HepG2 (cell line): ENCODE measurements around the gene MAML1. TPM values are rescaled to one million over a fixed set of nuclear protein-coding genes. Genes with fewer than 3 reads are reported as not detected.

Experiments
- BCLAF1 ChIP-seq: fragments of 450-650 bp; IDR thresholded peaks from 2 replicates; pipeline ENCODE4 v1.6.1; 2017; ENCODE audit warnings: mild to moderate bottlenecking
- CBX5 ChIP-seq: sonication (generic); formaldehyde crosslinking; IDR thresholded peaks from 2 replicates; pipeline ENCODE4 v1.4.0; 2020; ENCODE audit warnings: missing genetic modification reagents, borderline replicate concordance
- DNMT1 ChIP-seq: sonication (generic); formaldehyde crosslinking; IDR thresholded peaks from 2 replicates; pipeline ENCODE4 v1.5.1; 2020; ENCODE audit warnings: mild to moderate bottlenecking, missing genetic modification reagents
- GFI1 ChIP-seq: sonication (generic); formaldehyde crosslinking; IDR thresholded peaks from 2 replicates; pipeline ENCODE4 v1.5.0; 2020; ENCODE audit warnings: missing genetic modification reagents, mild to moderate bottlenecking, borderline replicate concordance
- HNRNPUL1 ChIP-seq: fragments of 200-400 bp; formaldehyde crosslinking; IDR thresholded peaks from 2 replicates; pipeline ENCODE4 v1.6.1; 2017; ENCODE audit warnings: low read depth, mild to moderate bottlenecking, low read length, moderate library complexity
- KDM5B ChIP-seq: sonication (generic); formaldehyde crosslinking; IDR thresholded peaks from 2 replicates; pipeline ENCODE4 v1.4.0; 2020; ENCODE audit warnings: missing genetic modification reagents, mild to moderate bottlenecking, borderline replicate concordance
- LCORL ChIP-seq, 2 experiments: fragments of 450-650 bp in 1 of 2; sonication (generic) in 1 of 2; formaldehyde crosslinking in 1 of 2; IDR thresholded peaks; 2 replicates each; pipeline versions ENCODE4 v1.5.0 to v1.6.1; 2017 to 2020; ENCODE audit warnings: antibody characterized with exemption in 1 of 2, missing genetic modification reagents in 1 of 2
- MAF1 ChIP-seq: sonication (generic); formaldehyde crosslinking; IDR thresholded peaks from 2 replicates; pipeline ENCODE4 v1.5.0; 2020; ENCODE audit warnings: missing genetic modification reagents, borderline replicate concordance
- MAFG ChIP-seq: sonication (generic); formaldehyde crosslinking; IDR thresholded peaks from 2 replicates; pipeline ENCODE4 v1.5.1; 2020; ENCODE audit warnings: mild to moderate bottlenecking, missing genetic modification reagents
- NBN ChIP-seq: fragments of 450-650 bp; conservative IDR thresholded peaks from 2 replicates; pipeline ENCODE4 v1.6.1; 2017
- SPEN ChIP-seq: sonication (generic); formaldehyde crosslinking; IDR thresholded peaks from 2 replicates; pipeline ENCODE4 v1.5.1; 2020; ENCODE audit warnings: low read depth, mild to moderate bottlenecking, missing genetic modification reagents
- TBP ChIP-seq: sonication (generic); formaldehyde crosslinking; IDR thresholded peaks from 2 replicates; pipeline ENCODE4 v1.5.0; 2020; ENCODE audit warnings: missing genetic modification reagents
- TGIF2 ChIP-seq: IDR thresholded peaks from 2 replicates; pipeline ENCODE4 v1.6.1; 2016; ENCODE audit warnings: control low read depth, missing compliant biosample characterization
- ZFP91 ChIP-seq: sonication (generic); formaldehyde crosslinking; IDR thresholded peaks from 2 replicates; pipeline ENCODE4 v1.9.0; 2022; ENCODE audit warnings: missing genetic modification reagents, mild to moderate bottlenecking, borderline replicate concordance
- ZMYM2 ChIP-seq: sonication (generic); formaldehyde crosslinking; IDR thresholded peaks from 2 replicates; pipeline ENCODE4 v1.8.0; 2022; ENCODE audit warnings: mild to moderate bottlenecking, missing genetic modification reagents
- ZNF12 ChIP-seq: sonication (generic); formaldehyde crosslinking; IDR thresholded peaks from 2 replicates; pipeline ENCODE4 v1.5.0; 2020; ENCODE audit warnings: missing genetic modification reagents
- ZNF230 ChIP-seq: sonication (generic); formaldehyde crosslinking; IDR thresholded peaks from 2 replicates; pipeline ENCODE4 v1.4.0; 2020; ENCODE audit warnings: mild to moderate bottlenecking, missing genetic modification reagents
- ZNF326 ChIP-seq: sonication (generic); formaldehyde crosslinking; IDR thresholded peaks from 2 replicates; pipeline ENCODE4 v1.4.0; 2020; ENCODE audit warnings: missing genetic modification reagents, borderline replicate concordance
- ZNF567 ChIP-seq: sonication (generic); formaldehyde crosslinking; IDR thresholded peaks from 2 replicates; pipeline ENCODE4 v1.8.1; 2023; ENCODE audit warnings: mild to moderate bottlenecking, missing genetic modification reagents, borderline replicate concordance
- ZNF687 ChIP-seq: sonication (generic); formaldehyde crosslinking; IDR thresholded peaks from 2 replicates; pipeline ENCODE4 v1.5.1; 2020; ENCODE audit warnings: mild to moderate bottlenecking, missing genetic modification reagents, moderate library complexity
- ZSCAN22 ChIP-seq: sonication (generic); formaldehyde crosslinking; IDR thresholded peaks from 2 replicates; pipeline ENCODE4 v1.4.0; 2020; ENCODE audit warnings: mild to moderate bottlenecking, missing genetic modification reagents
- polyA plus RNA-seq, 8 experiments: library from polyadenylated mRNA; depleted of rRNA in 3 of 8; stranded (reverse) in 7 of 8; unstranded in 1 of 8; fragments of >200 nt; fragmentation: Illumina TruSeq in 4 of 8; extraction: Trizol in 4 of 8; gene quantifications; 2 replicates each; pipeline versions ENCODE4 v1.2.1 to v1.2.3, GENCODE V29; 2011 to 2016; ENCODE audit warnings: low read depth in 4 of 8, missing spikeins in 1 of 8, mixed read lengths in 1 of 8; ENCODE audit not compliant: insufficient read depth in 1 of 8
- total RNA-seq, 5 experiments: library from RNA; depleted of rRNA; stranded (reverse); fragments of >200 nt; fragmentation: Illumina TruSeq; extraction: Trizol; gene quantifications; 2 replicates each; pipeline ENCODE4 v1.2.3, GENCODE V29; 2016; ENCODE audit warnings: low read depth in 1 of 5

The MAML1 gene
- total and polyA plus RNA-seq, 2 of the 13 experiments (the other 11 are each of a cell fraction or from before 2014, with no cell fraction given), result 10.0 to 10.8 TPM

- TF ChIP-seq ZNF687 (CRISPR knock-in tag) (0 out of 2 replicates have a peak, but pooled peaks have one; percentile 18), ZNF230 (CRISPR knock-in tag) (no peak), MAF1 (CRISPR knock-in tag) (no peak), KDM5B (CRISPR knock-in tag) (no peak), CBX5 (CRISPR knock-in tag) (no peak), ZNF12 (CRISPR knock-in tag) (no peak), ZSCAN22 (CRISPR knock-in tag) (no peak), SPEN (no peak), ZNF567 (CRISPR knock-in tag) (no peak), ZFP91 (CRISPR knock-in tag) (0 out of 2 replicates have a peak, but pooled peaks have one; percentile 11), TBP (CRISPR knock-in tag) (no peak), MAFG (no peak), DNMT1 (CRISPR knock-in tag) (no peak), BCLAF1 (no peak), ZNF326 (CRISPR knock-in tag) (no peak), TGIF2 (CRISPR knock-in tag) (no peak), GFI1 (CRISPR knock-in tag) (no peak), LCORL (IDR thresholded peaks at IDR 0.05) (no peak), LCORL (CRISPR knock-in tag; IDR thresholded peaks at IDR 0.05) (no peak), ZMYM2 (no peak), NBN (no peak), HNRNPUL1 (no peak)
Observed at GRCh38 chr5:179802207-179802883, 69.7 kb downstream of the MAML1 start (continued).
